OCI-LY7 (cell line): ENCODE results near the gene NCAPD2. TPM values are rescaled to one million over a fixed set of nuclear protein-coding genes. Genes with fewer than 3 reads are reported as not detected.

Experiments
- BruUV-seq: library from RNA; stranded (reverse); fragments of 400-500 nt; replicated peaks from 2 replicates; lab custom pipeline; 2021; lab: Mats Ljungman, UMichigan
- CTCF ChIA-PET: fragments of 300-600 bp; sonication (Branson Sonifier 250); formaldehyde crosslinking; loops from one replicate; lab custom pipeline; 2022; ENCODE audit warnings: antibody characterized with exemption; ENCODE audit not compliant: unreplicated experiment; lab: Charles Lee
- POLR2A ChIA-PET: fragments of 300-600 bp; sonication (Branson Sonifier 250); formaldehyde crosslinking; loops from one replicate; lab custom pipeline; 2022; ENCODE audit warnings: antibody characterized with exemption; lab: Charles Lee
- DNase-seq: peaks from one replicate; pipeline ENCODE4 v3.0.0-alpha.2; 2015; ENCODE audit warnings: low spot score
- H2AFZ ChIP-seq: fragments of 200-600 bp; sonication (generic), shearing (Covaris generic); 2 replicates; pipeline ENCODE4 v1.6.1; 2014; ENCODE audit warnings: mild to moderate bottlenecking, antibody characterized with exemption, low read length, moderate library complexity
- H3K27ac ChIP-seq: fragments of 200-600 bp; sonication (generic); 2 replicates; pipeline ENCODE4 v1.5.1; 2014; ENCODE audit warnings: mixed run types, low read depth, mild to moderate bottlenecking, moderate library complexity, low read length, inconsistent platforms; ENCODE audit not compliant: poor library complexity, severe bottlenecking
- H3K36me3 ChIP-seq: fragments of 200-600 bp; sonication (generic); 2 replicates; pipeline ENCODE4 v1.6.1; 2014; ENCODE audit warnings: mild to moderate bottlenecking, antibody characterized with exemption, low read length, moderate library complexity, mixed read lengths; ENCODE audit not compliant: insufficient read depth
- H3K4me1 ChIP-seq: fragments of 200-600 bp; sonication (generic); 2 replicates; pipeline ENCODE4 v1.5.1; 2014; ENCODE audit warnings: mild to moderate bottlenecking, low read length; ENCODE audit not compliant: insufficient read depth, poor library complexity, severe bottlenecking
- H3K4me2 ChIP-seq: fragments of 200-600 bp; sonication (generic); 2 replicates; pipeline ENCODE4 v1.6.1; 2014; ENCODE audit warnings: mild to moderate bottlenecking, low read length
- H3K4me3 ChIP-seq: fragments of 200-600 bp; sonication (generic); 2 replicates; pipeline ENCODE4 v1.5.1; 2014; ENCODE audit warnings: mild to moderate bottlenecking, low read depth, low read length; ENCODE audit not compliant: poor library complexity, severe bottlenecking
- H3K79me2 ChIP-seq: fragments of 200-600 bp; sonication (generic); 2 replicates; pipeline ENCODE4 v1.6.1; 2016; ENCODE audit warnings: low read depth, mild to moderate bottlenecking, low read length, moderate library complexity, mixed read lengths; ENCODE audit not compliant: insufficient read depth
- H3K9me2 ChIP-seq: fragments of 200-600 bp; sonication (generic); 2 replicates; pipeline ENCODE4 v1.6.1; 2016; ENCODE audit warnings: mild to moderate bottlenecking, low read length, mixed read lengths; ENCODE audit not compliant: insufficient read depth
- H3K9me3 ChIP-seq: fragments of 200-600 bp; sonication (generic); 2 replicates; pipeline ENCODE4 v1.6.1; 2014; ENCODE audit warnings: mild to moderate bottlenecking, mixed run types, low read length, mixed read lengths
- H4K20me1 ChIP-seq: fragments of 200-600 bp; sonication (generic); 2 replicates; pipeline ENCODE4 v1.6.1; 2014; ENCODE audit warnings: mild to moderate bottlenecking, antibody characterized with exemption, low read length, moderate library complexity, mixed read lengths; ENCODE audit not compliant: insufficient read depth
- CTCF ChIP-seq: fragments of 200-600 bp; sonication (generic); conservative IDR thresholded peaks from 2 replicates; pipeline ENCODE4 v1.5.1; 2014; ENCODE audit warnings: mild to moderate bottlenecking, antibody characterized with exemption, low read length, moderate library complexity, mixed read lengths
- EZH2phosphoT487 ChIP-seq: fragments of 200-600 bp; sonication (generic); IDR thresholded peaks from 2 replicates; pipeline ENCODE4 v1.6.1; 2018; ENCODE audit warnings: low read depth, borderline replicate concordance, mild to moderate bottlenecking, mixed run types, antibody characterized with exemption, low read length, moderate library complexity, mixed read lengths
- intact Hi-C: fragments of 100-400 bp; cut with micrococcal nuclease; formaldehyde crosslinking; loops from one replicate; pipeline ENCODE4 v1.10.0; 2022; ENCODE audit not compliant: unreplicated experiment
- total RNA-seq, 2 experiments: library from RNA; depleted of rRNA in 1 of 2; stranded (reverse); fragments of >200 nt in 1 of 2; shearing (Covaris generic) in 1 of 2; gene quantifications; 2 replicates each; pipeline ENCODE4 v1.2.3, GENCODE V29; 2014 to 2022

Gene NCAPD2
- total RNA-seq, 2 experiments from 2014 or later = 157 to 225 TPM

- H3K4me1 ChIP-seq = peaks cover 57% of the 10 kb centered on the region
- CTCF ChIA-PET = no interaction called here
Observed at GRCh38 chr12:6534945-6535696, 41.2 kb downstream of the NCAPD2 start.

DNA sequence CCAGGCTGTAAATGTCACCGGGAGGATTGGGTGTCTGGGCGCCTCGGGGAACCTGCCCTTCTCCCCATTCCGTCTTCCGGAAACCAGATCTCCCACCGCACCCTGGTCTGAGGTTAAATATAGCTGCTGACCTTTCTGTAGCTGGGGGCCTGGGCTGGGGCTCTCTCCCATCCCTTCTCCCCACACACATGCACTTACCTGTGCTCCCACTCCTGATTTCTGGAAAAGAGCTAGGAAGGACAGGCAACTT, 41.7 kb downstream of the NCAPD2 start:
- Histone ChIP-seq H3K9me3 (no peaks in the 10 kb centered on the region), H2AFZ (no peak overlapping the region), H3K9me2 (no peaks in the 10 kb centered on the region), H3K79me2 (peaks cover 43% of the 10 kb centered on the region), H3K4me3 (peak overlapping the region; percentile 93), H3K36me3 (peaks cover 75% of the 10 kb centered on the region), H3K27ac (peak overlapping the region; percentile 95), H3K4me2 (peak overlapping the region; percentile 93), H4K20me1 (peaks cover 11% of the 10 kb centered on the region; the same call in 1 of the 2 replicates), H3K4me1 (peaks cover 62% of the 10 kb centered on the region)
- ChIA-PET POLR2A (interaction anchor here (1.1 to 2.9 kb wide), 8 partner anchors 33 to 180 kb away, joined by 3 to 14 read pairs (median 4); partner anchors contain the start of genes NOP2, TAPBPL and VAMP1), CTCF (no interaction called here)
- DNase-seq = no peak
- no peak for TF ChIP-seq CTCF
- no peak for TF ChIP-seq EZH2phosphoT487
- no TSS peak for BruUV-seq
- intact Hi-C loops = loop anchor here (2.0 kb wide), 1 partner anchor 65 kb away; the partner anchor contains the start of gene VAMP1

More at GRCh38 chr12:6534945-6535696, 41.2 kb downstream of the NCAPD2 start:
- Histone ChIP-seq H3K4me2 (peak overlapping the region; percentile 93), H3K36me3 (peaks cover 80% of the 10 kb centered on the region), H3K4me3 (peak overlapping the region; percentile 93), H3K27ac (peak overlapping the region; percentile 95), H2AFZ (no peak overlapping the region), H4K20me1 (peaks cover 11% of the 10 kb centered on the region; the same call in 1 of the 2 replicates), H3K9me2 (no peaks in the 10 kb centered on the region), H3K9me3 (no peaks in the 10 kb centered on the region), H3K79me2 (peaks cover 43% of the 10 kb centered on the region)
- BruUV-seq = no TSS peak
- intact Hi-C loops = loop anchor here (1.0 to 5.0 kb wide), 3 partner anchors 41 to 198 kb away; partner anchors contain the start of genes NCAPD2 and VAMP1
- peak; percentile 85 for DNase-seq
- POLR2A ChIA-PET = interaction anchor here (1.2 to 2.9 kb wide), 12 partner anchors 9 to 179 kb away, joined by 3 to 14 read pairs (median 5); partner anchors contain the start of genes TAPBPL and VAMP1
- no peak for TF ChIP-seq CTCF
- no peak for TF ChIP-seq EZH2phosphoT487
